Measurements from ENCODE around the gene YBX2.
"Not testable (repeated sequence)": the region's sequence is repeated elsewhere in the genome, so short reads cannot be mapped to it uniquely, and the experiment has no call there.

The YBX2 gene

DNA sequence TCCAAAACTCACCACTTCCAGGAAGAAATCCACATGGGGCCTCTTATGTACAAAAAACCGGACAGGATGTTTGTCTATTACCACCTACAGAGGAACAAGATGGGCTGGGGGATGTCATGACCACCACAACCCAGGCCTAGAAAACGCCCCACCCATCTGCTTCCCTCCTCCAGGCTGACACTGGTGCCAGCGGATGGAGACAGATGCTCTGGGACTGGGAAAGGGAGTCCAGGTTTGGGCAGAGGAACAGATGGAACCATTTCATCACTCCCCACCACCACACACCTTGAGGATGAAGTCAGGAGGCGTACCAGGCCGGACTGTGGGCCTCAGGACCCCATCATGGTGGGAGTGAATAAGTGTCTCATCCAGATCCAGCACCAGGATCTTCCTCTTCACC is 47.7 kb downstream of the YBX2 start:
- no peak for DNase-seq (ENCODE audit: low read depth, low spot score)

DNA sequence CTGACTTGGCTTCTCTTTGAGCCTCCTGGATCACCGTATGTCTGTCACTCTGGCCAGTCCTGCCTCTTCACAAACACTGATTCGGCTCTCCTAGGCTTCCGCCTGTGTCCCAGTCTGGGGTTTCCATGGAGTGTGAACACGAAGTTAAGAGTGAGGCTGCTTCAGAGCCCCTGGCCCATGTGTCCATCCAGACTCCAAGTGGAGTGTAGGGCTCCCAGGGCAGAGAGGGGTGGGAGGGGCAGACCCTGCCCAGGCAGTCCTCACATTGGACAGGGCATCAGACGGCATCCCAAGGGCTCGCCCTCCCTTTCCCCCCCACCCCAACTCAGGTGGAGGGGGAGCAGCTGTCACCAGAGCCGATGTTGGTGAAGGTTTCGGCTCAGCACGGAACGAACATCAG is 50.6 kb downstream of the YBX2 start:
- not testable (repeated sequence) for DNase-seq (ENCODE audit: low read depth, low spot score)

GRCh38 chr17:7243453-7243729 is 51.0 kb downstream of the YBX2 start:
- no peak for DNase-seq (ENCODE audit: low read depth, low spot score)

DNA sequence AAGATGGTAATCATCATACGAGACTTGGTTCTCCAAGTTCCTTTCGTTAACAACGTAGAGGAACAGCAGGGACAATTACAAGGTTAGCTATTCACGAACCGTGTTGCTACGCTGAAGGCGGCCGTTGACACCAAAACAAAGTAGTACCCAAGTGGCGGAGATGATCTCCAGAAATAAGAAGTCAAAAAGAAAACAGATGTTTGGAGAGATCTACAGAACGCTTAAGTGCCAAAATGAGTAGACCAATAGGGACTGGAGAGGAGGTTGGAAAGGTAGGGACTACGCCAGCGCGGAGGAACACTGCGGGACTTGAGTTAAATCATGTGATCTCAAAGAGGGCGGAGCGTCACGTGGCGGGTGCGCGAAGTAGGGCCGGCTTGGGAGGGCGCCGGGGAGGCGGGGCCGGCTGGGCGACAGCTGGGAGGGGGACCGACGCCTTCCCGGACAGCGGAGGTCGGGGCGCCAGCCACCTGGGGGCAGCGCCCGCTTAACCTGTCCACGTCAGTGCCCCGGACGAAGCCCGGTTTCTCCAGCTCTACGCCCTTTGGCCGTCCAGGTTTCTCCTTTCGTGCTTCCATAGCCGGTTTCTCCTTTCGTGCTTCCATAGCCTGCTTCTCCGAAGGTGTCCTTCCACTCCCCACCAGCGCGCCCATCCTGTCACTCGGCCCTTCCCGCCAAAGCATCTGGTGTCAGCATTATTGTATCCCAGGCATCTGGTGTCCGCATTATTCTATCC is 51.6 kb downstream of the YBX2 start:
- peak; percentile 89 for DNase-seq (ENCODE audit: low read depth, low spot score)

- peak; percentile 89 for DNase-seq (ENCODE audit: low read depth, low spot score)
These were observed 52.4 kb downstream of the YBX2 start, which contains the start of gene GABARAP for GRCh38 chr17:7241783-7242716. TSS of gene GABARAP (minus strand) at chr17:7242449. CDS start at chr17:7242330, 119 bp downstream.

- no peak for DNase-seq (ENCODE audit: low read depth, low spot score)
These were observed 53.2 kb downstream of the YBX2 start for GRCh38 chr17:7241090-7241733.

DNA sequence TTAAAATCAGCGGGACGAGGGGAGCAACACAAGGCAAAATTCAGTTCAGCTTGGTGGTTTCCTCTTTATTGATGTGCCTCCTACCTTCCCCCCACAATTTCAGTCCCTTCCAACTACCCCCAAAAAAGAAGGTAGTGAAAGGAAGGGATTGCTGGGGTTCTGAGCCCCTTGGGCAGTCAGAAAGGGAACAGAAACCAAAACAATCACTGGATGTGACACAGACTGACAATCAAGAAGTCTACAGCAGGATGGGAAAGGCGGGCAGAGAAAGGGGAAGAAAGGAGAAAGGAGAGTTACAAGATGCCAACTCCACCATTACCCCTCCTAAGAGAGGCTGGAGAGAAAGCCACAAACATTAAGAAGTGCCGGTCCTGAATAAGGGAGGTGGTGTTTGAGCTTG is 54.1 kb downstream of the YBX2 start:
- DNase-seq (ENCODE audit: low read depth, low spot score) = no peak

DNA sequence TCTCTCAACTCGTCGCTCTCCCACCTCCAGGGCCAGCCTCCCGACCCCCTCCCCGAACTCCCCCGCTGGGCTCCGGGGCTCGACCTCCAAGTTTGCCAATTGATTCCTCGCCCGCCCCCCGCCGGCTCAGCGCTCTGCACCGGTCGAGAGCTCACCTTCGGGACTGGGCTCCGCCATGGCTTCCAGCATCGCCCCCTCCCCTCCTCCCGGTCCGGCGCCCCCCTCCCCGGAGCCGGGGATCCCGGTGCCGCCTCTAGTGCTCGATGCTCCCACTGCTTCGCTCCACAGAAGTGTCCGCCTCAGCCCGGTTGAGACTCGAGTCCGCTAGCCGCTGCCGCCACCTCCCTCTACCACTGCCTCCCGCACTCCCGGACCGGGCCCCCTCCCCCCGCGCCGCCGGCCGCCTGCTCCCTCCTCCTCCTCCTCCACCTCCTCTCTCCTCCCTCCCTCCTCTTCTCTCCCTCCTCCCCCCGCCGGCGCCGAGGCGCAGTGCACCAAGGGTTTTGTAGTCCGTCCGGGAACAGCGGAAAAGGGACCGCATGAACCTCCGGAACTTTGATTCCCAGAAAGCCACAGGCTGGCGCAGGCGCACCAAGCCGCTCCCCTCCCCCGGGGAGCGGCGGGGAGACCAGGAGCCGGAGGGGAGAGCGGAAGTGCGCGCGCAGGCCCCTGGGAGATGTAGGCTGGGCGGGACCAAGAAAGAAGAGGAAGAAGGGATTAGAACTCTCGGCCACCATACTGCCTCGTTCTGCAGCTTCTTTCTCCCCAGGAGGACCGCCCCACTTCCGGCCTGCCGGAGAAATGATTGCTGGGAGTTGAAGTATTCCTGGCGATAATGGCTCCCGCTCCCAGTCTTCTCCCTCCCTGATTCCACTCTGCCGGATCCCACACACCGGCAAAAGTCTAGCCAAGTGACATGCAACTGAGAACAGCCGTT is 55.1 kb downstream of the YBX2 start, which contains the start of gene PHF23:
PHF23 (minus strand) TSS at position 367 of the 937 bp plus-strand sequence; CDS start at position 189, 178 bp downstream.
- peak; percentile 94 for DNase-seq (ENCODE audit: low read depth, low spot score)

DNA sequence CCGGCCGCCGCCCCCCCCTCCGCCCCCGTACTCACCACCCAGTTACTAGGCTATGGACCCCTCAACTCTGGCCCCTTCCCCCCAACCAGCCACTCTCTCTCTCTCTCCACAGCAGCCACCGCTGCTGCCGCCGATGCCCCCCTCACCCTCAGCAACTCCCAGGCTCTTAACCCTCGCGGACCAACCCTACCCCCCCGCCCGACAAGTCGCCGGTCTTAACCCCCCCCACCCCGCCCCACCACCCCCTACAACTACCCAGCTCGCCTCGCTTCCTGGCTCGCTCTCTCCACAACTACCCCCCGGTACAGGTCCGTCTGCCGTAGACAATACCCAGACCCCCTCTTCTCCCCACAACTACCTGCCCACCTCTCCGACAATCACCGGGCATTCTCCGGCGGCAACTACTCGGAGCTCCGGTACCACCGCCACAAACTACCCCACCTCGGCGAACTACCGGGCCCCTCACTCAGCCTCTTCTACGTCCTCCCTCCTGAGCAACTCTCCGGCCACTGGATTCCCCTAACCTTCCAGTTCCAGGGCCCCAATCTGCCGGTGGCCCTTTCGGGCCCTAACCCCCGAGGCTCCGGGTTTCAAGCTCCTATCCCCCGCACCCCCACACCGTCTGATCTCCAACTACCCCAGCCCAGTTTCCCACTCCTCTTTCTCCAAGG is 55.9 kb downstream of the YBX2 start:
- DNase-seq (ENCODE audit: low read depth, low spot score) = no peak

All from activated CD4-positive, CD25-positive, alpha-beta regulatory T cell treated with anti-CD3 and anti-CD28 coated beads, Interleukin-2, amount 50 U/mL, for 16 hours (primary cell).